CMK (cell line): ENCODE results near the gene NR1D1.

Experiments used
- DNase-seq: peaks from one replicate; pipeline ENCODE4 v3.0.0-alpha.2; 2010; ENCODE audit warnings: low read depth

Gene NR1D1

GRCh38 chr17:40062329-40063186 lies 37.8 kb downstream of the NR1D1 start, which contains the start of gene THRA:
TSS of gene THRA (plus strand) at chr17:40062965. CDS start at chr17:40074489, 11,524 bp downstream.
- DNase-seq, result no peak

- DNase-seq, result no peak
Measured at GRCh38 chr17:40061609-40062038, 38.8 kb downstream of the NR1D1 start.

- DNase-seq, result no peak
Measured at GRCh38 chr17:40060887-40061608, 39.3 kb downstream of the NR1D1 start.

GRCh38 chr17:40059729-40060475 lies 40.5 kb downstream of the NR1D1 start:
- no peak for DNase-seq

- no peak for DNase-seq
Measured at GRCh38 chr17:40058865-40059264, 41.5 kb downstream of the NR1D1 start.

- DNase-seq, result no peak
Measured at GRCh38 chr17:40058186-40058784, 42.1 kb downstream of the NR1D1 start.

- no peak for DNase-seq
Measured at GRCh38 chr17:40056379-40057015, 43.9 kb downstream of the NR1D1 start.
